Measurements from ENCODE around the gene BIRC2.

The BIRC2 gene

GRCh38 chr11:102387043-102387781, 40.2 kb downstream of the BIRC2 start:
- peaks cover 13% of the 10 kb centered on the region for H3K4me1 ChIP-seq (ENCODE audit: low read length)
- no peak for TF ChIP-seq EZH2phosphoT487 (IDR thresholded peaks at IDR 0.05; ENCODE audit: low read depth)
- TF ChIP-seq, protein P1, sequence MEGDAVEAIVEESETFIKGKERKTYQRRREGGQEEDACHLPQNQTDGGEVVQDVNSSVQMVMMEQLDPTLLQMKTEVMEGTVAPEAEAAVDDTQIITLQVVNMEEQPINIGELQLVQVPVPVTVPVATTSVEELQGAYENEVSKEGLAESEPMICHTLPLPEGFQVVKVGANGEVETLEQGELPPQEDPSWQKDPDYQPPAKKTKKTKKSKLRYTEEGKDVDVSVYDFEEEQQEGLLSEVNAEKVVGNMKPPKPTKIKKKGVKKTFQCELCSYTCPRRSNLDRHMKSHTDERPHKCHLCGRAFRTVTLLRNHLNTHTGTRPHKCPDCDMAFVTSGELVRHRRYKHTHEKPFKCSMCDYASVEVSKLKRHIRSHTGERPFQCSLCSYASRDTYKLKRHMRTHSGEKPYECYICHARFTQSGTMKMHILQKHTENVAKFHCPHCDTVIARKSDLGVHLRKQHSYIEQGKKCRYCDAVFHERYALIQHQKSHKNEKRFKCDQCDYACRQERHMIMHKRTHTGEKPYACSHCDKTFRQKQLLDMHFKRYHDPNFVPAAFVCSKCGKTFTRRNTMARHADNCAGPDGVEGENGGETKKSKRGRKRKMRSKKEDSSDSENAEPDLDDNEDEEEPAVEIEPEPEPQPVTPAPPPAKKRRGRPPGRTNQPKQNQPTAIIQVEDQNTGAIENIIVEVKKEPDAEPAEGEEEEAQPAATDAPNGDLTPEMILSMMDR (IDR thresholded peaks at IDR 0.05; ENCODE audit: low read depth, low read length) = no peak
- no peak overlapping the region for H3K27ac ChIP-seq (ENCODE audit: low read length)
- H3K79me2 ChIP-seq (ENCODE audit: low read length) = no peaks in the 10 kb centered on the region
- no peaks in the 10 kb centered on the region for H4K20me1 ChIP-seq (ENCODE audit: insufficient read depth, low read length)
- H3K27me3 ChIP-seq (ENCODE audit: low read depth, low read length) = no peaks in the 10 kb centered on the region
- no peak overlapping the region for H2AFZ ChIP-seq (ENCODE audit: low read depth, low read length)
- H3K4me3 ChIP-seq (ENCODE audit: low read length) = no peak overlapping the region
- H3K4me2 ChIP-seq (ENCODE audit: low read length) = no peak overlapping the region
- peaks cover 26% of the 10 kb centered on the region for H3K36me3 ChIP-seq (replicated peaks; ENCODE audit: low read depth, low read length)
- H3K9me3 ChIP-seq (ENCODE audit: insufficient read depth, low read length) = no peaks in the 10 kb centered on the region
- no peak overlapping the region for H3K9ac ChIP-seq (ENCODE audit: low read length)

- Histone ChIP-seq H3K9me3 (ENCODE audit: insufficient read depth, low read length) (no peaks in the 10 kb centered on the region), H3K4me3 (ENCODE audit: low read length) (no peak overlapping the region), H3K4me1 (ENCODE audit: low read length) (peaks cover 13% of the 10 kb centered on the region), H3K27me3 (ENCODE audit: low read depth, low read length) (no peaks in the 10 kb centered on the region), H2AFZ (ENCODE audit: low read depth, low read length) (no peak overlapping the region), H3K79me2 (ENCODE audit: low read length) (no peaks in the 10 kb centered on the region), H3K27ac (ENCODE audit: low read length) (no peak overlapping the region), H3K9ac (ENCODE audit: low read length) (no peak overlapping the region), H3K4me2 (ENCODE audit: low read length) (no peak overlapping the region), H3K36me3 (replicated peaks; ENCODE audit: low read depth, low read length) (peaks cover 26% of the 10 kb centered on the region), H4K20me1 (ENCODE audit: insufficient read depth, low read length) (no peaks in the 10 kb centered on the region)
- TF ChIP-seq EZH2phosphoT487 (IDR thresholded peaks at IDR 0.05; ENCODE audit: low read depth) = no peak
- TF ChIP-seq, protein P1 (IDR thresholded peaks at IDR 0.05; ENCODE audit: low read depth, low read length) = no peak
Observed at GRCh38 chr11:102389253-102389652, 42.2 kb downstream of the BIRC2 start.

GRCh38 chr11:102390667-102391465, 43.9 kb downstream of the BIRC2 start:
- Histone ChIP-seq H3K79me2 (ENCODE audit: low read length) (no peaks in the 10 kb centered on the region), H4K20me1 (ENCODE audit: insufficient read depth, low read length) (no peaks in the 10 kb centered on the region), H3K4me1 (ENCODE audit: low read length) (peaks cover 13% of the 10 kb centered on the region), H2AFZ (ENCODE audit: low read depth, low read length) (no peak overlapping the region), H3K9me3 (ENCODE audit: insufficient read depth, low read length) (no peaks in the 10 kb centered on the region), H3K36me3 (replicated peaks; ENCODE audit: low read depth, low read length) (peaks cover 29% of the 10 kb centered on the region), H3K4me3 (ENCODE audit: low read length) (no peak overlapping the region), H3K9ac (ENCODE audit: low read length) (no peak overlapping the region), H3K27ac (ENCODE audit: low read length) (peak overlapping the region; percentile 25; the same call in 1 of the 2 replicates), H3K27me3 (ENCODE audit: low read depth, low read length) (no peaks in the 10 kb centered on the region), H3K4me2 (ENCODE audit: low read length) (peak overlapping the region; percentile 24; the same call in 1 of the 2 replicates)
- TF ChIP-seq EZH2phosphoT487 (IDR thresholded peaks at IDR 0.05; ENCODE audit: low read depth) = no peak
- TF ChIP-seq, protein P1 (IDR thresholded peaks at IDR 0.05; ENCODE audit: low read depth, low read length) = peak; percentile 66

GRCh38 chr11:102391549-102392237, 44.7 kb downstream of the BIRC2 start:
- no peak for TF ChIP-seq EZH2phosphoT487 (IDR thresholded peaks at IDR 0.05; ENCODE audit: low read depth)
- TF ChIP-seq, protein P1 (IDR thresholded peaks at IDR 0.05; ENCODE audit: low read depth, low read length) = no peak
- Histone ChIP-seq H4K20me1 (ENCODE audit: insufficient read depth, low read length) (no peaks in the 10 kb centered on the region), H3K27me3 (ENCODE audit: low read depth, low read length) (no peaks in the 10 kb centered on the region), H3K27ac (ENCODE audit: low read length) (no peak overlapping the region), H3K36me3 (replicated peaks; ENCODE audit: low read depth, low read length) (peaks cover 32% of the 10 kb centered on the region), H2AFZ (ENCODE audit: low read depth, low read length) (no peak overlapping the region), H3K4me3 (ENCODE audit: low read length) (no peak overlapping the region), H3K4me1 (ENCODE audit: low read length) (peaks cover 16% of the 10 kb centered on the region), H3K9ac (ENCODE audit: low read length) (no peak overlapping the region), H3K9me3 (ENCODE audit: insufficient read depth, low read length) (no peaks in the 10 kb centered on the region), H3K79me2 (ENCODE audit: low read length) (no peaks in the 10 kb centered on the region), H3K4me2 (ENCODE audit: low read length) (no peak overlapping the region)

Data from OCI-LY3 (cell line).